Thoracic aorta (tissue), 2 donors: ENCODE results near the gene RPS15. TPM values are rescaled to one million over a fixed set of nuclear protein-coding genes. Genes with fewer than 3 reads are reported as not detected.

ENCODE experiments used
- ATAC-seq: fragments of 150-250 bp; one replicate; pipeline ENCODE4 v1.8.0; 2017; ENCODE audit warnings: low read depth; ENCODE audit not compliant: insufficient number of reproducible peaks, low FRiP score
- DNase-seq: peaks from one replicate; pipeline ENCODE4 v3.0.0-alpha.2; 2020; ENCODE audit warnings: low spot score
- H3K27ac ChIP-seq, 2 donors: fragments of 200-600 bp; sonication (generic); 1 replicate in 1 of 2; 2 replicates in 1 of 2; pipeline ENCODE4 v1.5.1; 2016; ENCODE audit warnings: mild to moderate bottlenecking in 2 of 2, moderate library complexity in 2 of 2
- H3K27me3 ChIP-seq: fragments of 200-600 bp; sonication (generic); replicated peaks from 2 replicates; pipeline ENCODE4 v1.6.0; 2016; ENCODE audit warnings: mild to moderate bottlenecking; ENCODE audit not compliant: insufficient read depth
- H3K36me3 ChIP-seq: fragments of 200-600 bp; sonication (generic); one replicate; pipeline ENCODE4 v1.5.1; 2016
- H3K4me1 ChIP-seq, 2 donors: fragments of 200-600 bp; sonication (generic); 1 replicate in 1 of 2; 2 replicates in 1 of 2; pipeline versions ENCODE4 v1.5.1 to v1.6.0; 2016; ENCODE audit warnings: low read depth in 2 of 2, mild to moderate bottlenecking in 1 of 2; ENCODE audit not compliant: control insufficient read depth in 1 of 2
- H3K4me3 ChIP-seq: fragments of 200-600 bp; sonication (generic); 2 replicates; pipeline ENCODE4 v1.5.1; 2016; ENCODE audit warnings: mild to moderate bottlenecking
- H3K9me3 ChIP-seq: fragments of 200-600 bp; sonication (generic); 2 replicates; pipeline ENCODE4 v1.5.1; 2016
- CTCF ChIP-seq: fragments of 200-600 bp; sonication (generic); IDR thresholded peaks from one replicate; pipeline ENCODE4 v1.5.1; 2019; ENCODE audit warnings: antibody characterized with exemption
- total RNA-seq, 2 donors: library from RNA; depleted of rRNA; stranded (reverse); fragments of >200 nt; gene quantifications; one replicate each; pipeline versions ENCODE4 v1.1.0 to v1.2.3, GENCODE V29; 2016

RPS15 gene
- total RNA-seq, 2 donors from 2014 or later = 1,512 to 2,119 TPM

GRCh38 chr19:1396019-1396767, 42.0 kb upstream of the RPS15 start:
- H3K27me3 ChIP-seq = no peaks in the 10 kb centered on the region
- no peak overlapping the region for H3K4me3 ChIP-seq
- no peak for ATAC-seq
- H3K27ac ChIP-seq = no peak overlapping the region
- no peak for DNase-seq
- no peak for TF ChIP-seq CTCF
- H3K4me1 ChIP-seq = peaks cover 7 to 31% of the 10 kb centered on the region in 2 donors
- H3K36me3 ChIP-seq = peaks cover 14% of the 10 kb centered on the region
- no peaks in the 10 kb centered on the region for H3K9me3 ChIP-seq

GRCh38 chr19:1396768-1397679, 41.2 kb upstream of the RPS15 start:
- H3K27me3 ChIP-seq = no peaks in the 10 kb centered on the region
- no peak overlapping the region for H3K27ac ChIP-seq
- H3K36me3 ChIP-seq = peaks cover 14% of the 10 kb centered on the region
- no peak for TF ChIP-seq CTCF
- peaks cover 7 to 39% of the 10 kb centered on the region in 2 donors for H3K4me1 ChIP-seq
- H3K9me3 ChIP-seq = no peaks in the 10 kb centered on the region
- DNase-seq = no peak
- no peak overlapping the region for H3K4me3 ChIP-seq
- ATAC-seq = no peak

GRCh38 chr19:1397838-1398237, 40.4 kb upstream of the RPS15 start:
- H3K9me3 ChIP-seq = no peaks in the 10 kb centered on the region
- H3K27ac ChIP-seq = no peak overlapping the region
- DNase-seq (no peak), ATAC-seq (no peak)
- no peaks in the 10 kb centered on the region for H3K27me3 ChIP-seq
- TF ChIP-seq CTCF = no peak
- H3K4me1 ChIP-seq = peaks cover 7 to 47% of the 10 kb centered on the region in 2 donors
- no peak overlapping the region for H3K4me3 ChIP-seq
- H3K36me3 ChIP-seq = peaks cover 7% of the 10 kb centered on the region

- TF ChIP-seq CTCF = no peak
- no peak for DNase-seq
- no peaks in the 10 kb centered on the region for H3K9me3 ChIP-seq
- no peaks in the 10 kb centered on the region for H3K36me3 ChIP-seq
- no peaks in the 10 kb centered on the region for H3K27me3 ChIP-seq
- ATAC-seq = no peak
- no peak overlapping the region for H3K27ac ChIP-seq
- no peak overlapping the region for H3K4me3 ChIP-seq
- H3K4me1 ChIP-seq = peaks cover 7 to 48% of the 10 kb centered on the region in 2 donors
These were observed 39.1 kb upstream of the RPS15 start for GRCh38 chr19:1399079-1399478.

DNA sequence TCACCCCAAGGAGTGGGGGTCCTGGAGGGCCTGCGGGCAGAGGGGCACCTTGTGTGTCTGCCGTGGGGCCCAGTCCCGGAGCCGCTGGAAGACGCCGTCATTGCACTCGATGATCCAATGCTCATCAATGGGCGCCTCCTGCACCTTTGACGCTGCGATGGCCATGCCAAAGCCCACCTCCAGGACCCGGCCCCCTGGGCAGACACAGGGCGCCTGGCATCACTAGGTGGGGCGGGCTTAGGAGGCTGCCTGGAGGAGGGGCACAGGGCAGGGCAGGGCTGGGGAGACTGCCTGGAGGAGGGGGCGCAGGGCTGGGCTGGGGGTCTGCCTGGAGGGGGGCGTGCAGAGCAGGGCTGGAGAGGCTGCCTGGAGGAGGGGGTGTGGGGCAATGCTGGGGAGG, 38.5 kb upstream of the RPS15 start:
- no peak for TF ChIP-seq CTCF
- no peaks in the 10 kb centered on the region for H3K36me3 ChIP-seq
- H3K4me3 ChIP-seq = peak overlapping the region; percentile 73
- ATAC-seq = no peak
- no peaks in the 10 kb centered on the region for H3K27me3 ChIP-seq
- no peaks in the 10 kb centered on the region for H3K9me3 ChIP-seq
- H3K4me1 ChIP-seq = peaks cover 7 to 48% of the 10 kb centered on the region in 2 donors
- no peak for DNase-seq
- H3K27ac ChIP-seq = no peak overlapping the region
